SHP77 (cell line): ENCODE data around the gene TSPAN7.

Source experiments
- DNase-seq, 2 experiments: peaks; one replicate each; lab custom pipeline; 2025; lab: John Stamatoyannopoulos, UW

TSPAN7 gene, protein sequence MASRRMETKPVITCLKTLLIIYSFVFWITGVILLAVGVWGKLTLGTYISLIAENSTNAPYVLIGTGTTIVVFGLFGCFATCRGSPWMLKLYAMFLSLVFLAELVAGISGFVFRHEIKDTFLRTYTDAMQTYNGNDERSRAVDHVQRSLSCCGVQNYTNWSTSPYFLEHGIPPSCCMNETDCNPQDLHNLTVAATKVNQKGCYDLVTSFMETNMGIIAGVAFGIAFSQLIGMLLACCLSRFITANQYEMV

GRCh38 chrX:38561126-38561868, at the start of gene TSPAN7:
TSPAN7 (plus strand) TSS chrX:38561542; CDS start chrX:38561547, 5 bp downstream.
- DNase-seq: peak; percentile 12 to 69

GRCh38 chrX:38513112-38513742, 48.1 kb upstream of the TSPAN7 start:
- peak in 1 of 2 experiments; percentile 13 for DNase-seq

DNA sequence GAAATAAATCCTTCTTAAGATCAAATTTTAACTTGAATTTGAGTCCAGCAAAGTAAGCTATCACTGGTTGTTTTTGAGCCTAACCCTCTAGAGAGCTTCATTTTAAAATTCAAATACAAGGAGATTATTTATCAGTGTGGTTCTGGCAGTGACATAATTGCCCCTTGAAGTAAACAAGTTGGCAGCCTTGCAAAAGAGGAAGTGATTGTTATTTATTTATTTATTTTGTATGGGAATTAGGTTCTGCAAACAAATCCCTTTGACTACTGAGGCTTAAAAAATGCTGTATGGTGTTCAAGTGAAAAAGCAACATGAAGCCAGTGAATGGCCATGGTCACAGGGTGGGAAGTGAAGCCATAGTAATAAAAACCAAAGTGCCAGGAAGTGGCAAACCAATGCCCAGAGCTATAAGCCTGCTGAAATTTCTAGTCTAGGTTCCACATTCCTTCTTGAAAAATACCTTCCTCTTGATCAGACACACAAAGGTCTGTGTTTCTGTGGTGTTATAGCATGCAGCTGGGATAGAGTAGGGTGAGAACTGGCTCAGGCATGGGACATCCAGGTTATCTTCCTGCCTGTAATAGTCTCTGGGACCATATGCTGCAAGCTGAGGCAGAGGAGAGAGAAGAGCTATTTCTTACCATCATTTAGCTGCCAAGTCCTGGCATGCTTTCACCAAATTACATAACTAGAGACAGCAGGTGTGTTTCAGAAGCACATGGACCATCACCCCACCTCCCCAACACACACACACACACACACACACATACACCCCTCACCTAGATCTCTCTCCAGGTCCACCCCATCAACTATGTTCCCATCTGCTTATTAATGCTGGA, 47.1 kb upstream of the TSPAN7 start:
- no peak for DNase-seq

GRCh38 chrX:38515291-38515690, 46.1 kb upstream of the TSPAN7 start:
- DNase-seq: no peak

DNA sequence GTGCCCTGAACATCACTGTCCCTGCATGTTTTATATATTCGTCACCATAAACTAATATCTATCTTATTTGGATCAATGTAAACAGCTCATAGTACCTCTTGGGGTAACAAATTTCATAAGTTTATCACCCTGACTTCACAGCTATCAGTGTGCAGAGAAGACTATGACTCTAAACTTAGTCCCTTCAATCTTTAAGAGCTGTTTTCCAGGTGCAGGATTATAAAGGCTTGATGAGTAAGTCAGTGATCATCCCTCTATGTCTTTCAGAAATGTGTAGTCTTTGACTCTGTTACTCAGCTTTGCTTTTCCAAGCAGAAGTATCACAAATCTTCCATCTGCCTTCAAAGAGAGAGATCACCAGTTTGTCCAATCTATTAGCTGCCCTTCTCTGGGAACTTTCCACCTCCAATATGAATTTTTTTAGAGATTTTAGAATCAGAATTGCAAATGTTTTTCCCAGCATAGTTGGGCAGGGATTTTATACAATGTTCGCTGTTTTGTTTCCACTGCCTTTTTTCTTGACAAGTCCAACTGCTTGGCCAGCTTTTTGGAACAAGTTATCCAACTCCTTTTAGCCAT, 45.1 kb upstream of the TSPAN7 start:
- no peak for DNase-seq

GRCh38 chrX:38519651-38520050, 41.7 kb upstream of the TSPAN7 start:
- DNase-seq: no peak

- no peak for DNase-seq
Observed at GRCh38 chrX:38538134-38538533, 23.2 kb upstream of the TSPAN7 start.

- DNase-seq: no peak
Observed at GRCh38 chrX:38539748-38540147, 21.6 kb upstream of the TSPAN7 start.

- no peak for DNase-seq
Observed at GRCh38 chrX:38548508-38548907, 12.8 kb upstream of the TSPAN7 start.

DNA sequence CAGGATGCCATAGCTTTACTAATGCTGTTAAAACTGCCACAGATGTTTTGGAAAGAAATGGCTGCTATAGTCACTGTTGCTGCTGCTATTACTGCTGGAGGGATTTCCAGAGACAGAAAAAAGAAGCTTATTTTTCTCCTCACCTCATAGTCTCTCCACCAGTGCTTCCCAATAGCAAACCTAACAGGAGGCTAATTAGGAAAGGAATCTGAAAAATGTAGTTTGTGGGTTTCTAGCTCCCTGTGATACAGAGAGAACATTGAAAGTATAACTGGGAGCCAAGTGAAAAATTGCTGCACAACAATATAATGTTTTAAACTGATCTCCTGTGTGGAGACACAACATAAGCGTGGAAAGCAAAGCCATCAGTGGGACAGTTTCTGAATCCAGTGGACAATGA, 8.6 kb upstream of the TSPAN7 start:
- no peak for DNase-seq

GRCh38 chrX:38558686-38559085, 2.7 kb upstream of the TSPAN7 start:
- no peak for DNase-seq

- no peak for DNase-seq
Observed at GRCh38 chrX:38560776-38561125, 591 bp upstream of the TSPAN7 start.

GRCh38 chrX:38561951-38562719, 793 bp downstream of the TSPAN7 start:
- DNase-seq: peak in 1 of 2 experiments; percentile 2

GRCh38 chrX:38563030-38563429, 1.7 kb downstream of the TSPAN7 start:
- no peak for DNase-seq

GRCh38 chrX:38570396-38570795, 9.1 kb downstream of the TSPAN7 start:
- no peak for DNase-seq

- no peak for DNase-seq
Observed at GRCh38 chrX:38571058-38571457, 9.7 kb downstream of the TSPAN7 start.

DNA sequence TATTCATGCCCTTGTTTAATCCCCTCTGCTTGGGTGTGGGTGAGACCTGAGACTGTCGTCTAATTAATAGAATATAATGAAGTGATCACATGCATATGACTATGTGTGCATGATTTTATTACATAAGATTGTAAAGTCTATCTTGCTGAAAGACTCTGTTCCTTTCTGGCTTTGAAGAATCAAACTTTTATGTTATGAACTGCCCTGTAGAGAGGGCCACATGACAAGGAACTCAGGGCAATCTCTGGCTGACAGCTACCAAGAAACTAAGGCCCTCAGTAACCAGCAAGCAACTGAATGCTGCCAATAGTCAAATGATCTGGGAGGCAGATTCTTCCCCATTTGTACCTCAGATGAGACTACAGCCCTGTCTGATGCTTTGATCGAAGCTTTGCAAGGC, 13.5 kb downstream of the TSPAN7 start:
- no peak for DNase-seq

GRCh38 chrX:38575888-38576287, 14.5 kb downstream of the TSPAN7 start:
- no peak for DNase-seq

DNA sequence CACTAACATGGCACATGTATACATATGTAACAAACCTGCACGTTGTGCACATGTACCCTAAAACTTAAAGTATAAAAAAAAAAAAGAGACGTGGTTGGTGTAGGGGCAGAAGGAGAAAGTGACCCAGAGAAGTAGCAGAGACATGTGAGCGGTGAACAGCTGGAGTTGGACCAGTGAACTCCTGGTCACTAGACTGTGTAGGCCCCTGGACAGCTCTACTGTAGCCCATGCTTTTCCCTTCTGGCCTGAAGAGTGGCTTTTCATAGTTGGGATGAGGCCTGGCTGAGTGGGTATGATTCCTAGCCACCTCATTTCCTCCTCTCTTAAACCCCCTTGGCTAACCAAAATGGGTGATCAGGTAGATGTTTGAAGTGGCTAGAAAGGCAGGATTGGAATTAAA, 16.4 kb downstream of the TSPAN7 start:
- no peak for DNase-seq

DNA sequence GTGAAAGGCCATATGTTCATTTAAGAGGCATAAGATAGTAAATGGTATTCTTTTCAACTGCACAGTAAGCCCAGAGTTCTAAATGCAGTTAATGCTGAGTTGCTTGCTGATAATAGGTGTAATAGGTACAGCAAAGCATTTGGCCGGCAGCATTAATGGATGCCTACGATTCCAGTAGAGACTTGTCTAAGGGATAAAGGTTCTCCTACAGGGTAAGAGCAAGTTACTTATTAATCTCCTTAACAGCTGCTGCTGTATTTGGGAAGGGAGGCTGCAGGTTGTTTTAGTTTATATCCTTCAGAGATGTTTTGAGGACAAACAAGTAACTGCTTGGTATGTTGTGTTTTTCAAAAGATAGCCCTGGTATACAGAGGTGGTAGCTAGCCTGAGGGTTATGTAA, 16.8 kb downstream of the TSPAN7 start:
- no peak for DNase-seq

DNA sequence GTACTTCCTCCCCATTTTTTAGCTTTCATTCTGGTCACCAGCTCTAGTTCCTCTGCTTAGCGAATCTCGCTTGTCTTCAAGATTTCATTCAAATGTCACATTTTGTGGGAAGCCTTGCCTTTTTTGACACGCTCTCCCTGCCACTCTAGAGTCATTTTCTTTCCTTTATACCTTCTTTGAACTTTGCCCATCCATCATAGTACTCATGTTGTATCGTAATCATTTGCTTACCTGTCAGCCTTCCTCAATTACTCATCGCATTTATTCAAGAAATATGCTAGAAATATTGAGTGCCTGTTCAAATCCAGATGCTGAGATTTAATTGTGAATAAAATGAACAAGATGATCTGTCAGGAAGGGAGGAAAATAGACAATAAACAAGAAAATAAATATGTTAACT, 21.8 kb downstream of the TSPAN7 start:
- DNase-seq: no peak
